ENCODE data around the gene VWA5B2. TPM values are rescaled to one million over a fixed set of nuclear protein-coding genes. Genes with fewer than 3 reads are reported as not detected.

The VWA5B2 gene
- polyA plus RNA-seq, 1 donor from 2014 or later, result 0.33 TPM

GRCh38 chr3:184181596-184181995 lies 47.8 kb upstream of the VWA5B2 start:
- TF ChIP-seq TAF1 (IDR thresholded peaks at IDR 0.05; ENCODE audit: low read depth), result no peak
- TF ChIP-seq CTCF (IDR thresholded peaks at IDR 0.05; ENCODE audit: poor library complexity, severe bottlenecking), result no peak
- TF ChIP-seq EP300 (conservative IDR thresholded peaks at IDR 0.05; ENCODE audit: poor library complexity, severe bottlenecking), result no peak
- TF ChIP-seq MXI1 (conservative IDR thresholded peaks at IDR 0.05; ENCODE audit: poor library complexity, severe bottlenecking), result no peak
- no peak for TF ChIP-seq EZH2 (IDR thresholded peaks at IDR 0.05; ENCODE audit: borderline replicate concordance, insufficient read depth, low read length, poor library complexity, severe bottlenecking)
- no peak for TF ChIP-seq REST (IDR thresholded peaks at IDR 0.05; ENCODE audit: borderline replicate concordance)
- TF ChIP-seq RAD21 (conservative IDR thresholded peaks at IDR 0.05), result no peak
- TF ChIP-seq SMC3 (conservative IDR thresholded peaks at IDR 0.05; ENCODE audit: poor library complexity), result no peak
- TF ChIP-seq POLR2AphosphoS5 (IDR thresholded peaks at IDR 0.05), result no peak
- Histone ChIP-seq H2AFZ (ENCODE audit: low read depth, low read length) (no peak overlapping the region), H3K4me2 (ENCODE audit: low read length) (no peak overlapping the region), H3K9me3 (ENCODE audit: low read length) (no peaks in the 10 kb centered on the region), H3K9ac (ENCODE audit: low read length) (no peak overlapping the region), H4K20me1 (ENCODE audit: insufficient read depth) (peaks cover 6% of the 10 kb centered on the region), H3K36me3 (ENCODE audit: insufficient read depth, low read length) (peaks cover 11% of the 10 kb centered on the region), H3K27ac (ENCODE audit: low read length) (no peak overlapping the region), H3F3A (ENCODE audit: insufficient read depth, low read length, poor library complexity, severe bottlenecking) (no peaks in the 10 kb centered on the region), H3K4me3 (ENCODE audit: low read length) (no peak overlapping the region), H3K79me2 (replicated peaks; ENCODE audit: insufficient read depth, low read length) (peaks cover 19% of the 10 kb centered on the region), H3K27me3 (ENCODE audit: insufficient read depth, low read depth, low read length) (no peaks in the 10 kb centered on the region), H3K9me2 (ENCODE audit: insufficient read depth, low read length) (no peaks in the 10 kb centered on the region)

- peaks cover 11% of the 10 kb centered on the region for H3K36me3 ChIP-seq (ENCODE audit: insufficient read depth, low read length)
- no peak overlapping the region for H3K4me2 ChIP-seq (ENCODE audit: low read length)
Measured at GRCh38 chr3:184183679-184184078, 45.7 kb upstream of the VWA5B2 start.

More at GRCh38 chr3:184183679-184184078, 45.7 kb upstream of the VWA5B2 start:
- Histone ChIP-seq H3K9ac (ENCODE audit: low read length) (no peak overlapping the region), H3K79me2 (replicated peaks; ENCODE audit: insufficient read depth, low read length) (peaks cover 19% of the 10 kb centered on the region), H3K9me2 (ENCODE audit: insufficient read depth, low read length) (no peaks in the 10 kb centered on the region), H3K9me3 (ENCODE audit: low read length) (no peaks in the 10 kb centered on the region), H3K27me3 (ENCODE audit: insufficient read depth, low read depth, low read length) (no peaks in the 10 kb centered on the region), H2AFZ (ENCODE audit: low read depth, low read length) (no peak overlapping the region), H3K27ac (ENCODE audit: low read length) (no peak overlapping the region), H4K20me1 (ENCODE audit: insufficient read depth) (no peaks in the 10 kb centered on the region), H3K4me3 (ENCODE audit: low read length) (no peak overlapping the region), H3F3A (ENCODE audit: insufficient read depth, low read length, poor library complexity, severe bottlenecking) (no peaks in the 10 kb centered on the region)
- TF ChIP-seq CTCF (IDR thresholded peaks at IDR 0.05; ENCODE audit: poor library complexity, severe bottlenecking), result no peak
- no peak for TF ChIP-seq MXI1 (conservative IDR thresholded peaks at IDR 0.05; ENCODE audit: poor library complexity, severe bottlenecking)

All from neural cell (in vitro differentiated cells).